Daoy (cell line): ENCODE data around the gene BDKRB1. TPM values are rescaled to one million over a fixed set of nuclear protein-coding genes. Genes with fewer than 3 reads are reported as not detected.

Source experiments
- DNase-seq: peaks from one replicate; pipeline ENCODE4 v3.0.0-alpha.2; 2015; ENCODE audit warnings: low read depth
- total RNA-seq: library from RNA; depleted of rRNA; stranded (reverse); fragments of >200 nt; shearing (Covaris generic); gene quantifications from 2 replicates; pipeline ENCODE4 v1.2.3, GENCODE V29; 2014

The BDKRB1 gene
- total RNA-seq, 1 experiment from 2014 or later: 0.97 TPM

- no peak for DNase-seq
Measured at GRCh38 chr14:96261053-96261452, 5.0 kb downstream of the BDKRB1 start.

GRCh38 chr14:96261772-96262655, 6.0 kb downstream of the BDKRB1 start:
- DNase-seq: no peak

GRCh38 chr14:96263347-96264199, 7.6 kb downstream of the BDKRB1 start:
- no peak for DNase-seq

GRCh38 chr14:96264200-96264553, 8.2 kb downstream of the BDKRB1 start:
- DNase-seq: no peak

GRCh38 chr14:96264853-96265252, 8.8 kb downstream of the BDKRB1 start:
- peak; percentile 55 for DNase-seq

GRCh38 chr14:96265383-96266095, 9.5 kb downstream of the BDKRB1 start:
- no peak for DNase-seq

- DNase-seq: peak; percentile 75
Measured at GRCh38 chr14:96267336-96267735, 11.3 kb downstream of the BDKRB1 start.

GRCh38 chr14:96267916-96268315, 11.9 kb downstream of the BDKRB1 start:
- DNase-seq: peak; percentile 62

GRCh38 chr14:96268431-96269358, 12.7 kb downstream of the BDKRB1 start:
- peak; percentile 97 for DNase-seq

- no peak for DNase-seq
Measured at GRCh38 chr14:96269359-96269710, 13.3 kb downstream of the BDKRB1 start.

- DNase-seq: no peak
Measured at GRCh38 chr14:96270565-96271420, 14.8 kb downstream of the BDKRB1 start.

- DNase-seq: no peak
Measured at GRCh38 chr14:96271421-96271762, 15.4 kb downstream of the BDKRB1 start.

GRCh38 chr14:96272777-96273473, 16.9 kb downstream of the BDKRB1 start:
- no peak for DNase-seq

- DNase-seq: no peak
Measured at GRCh38 chr14:96273629-96274028, 17.6 kb downstream of the BDKRB1 start.

GRCh38 chr14:96274122-96274521, 18.1 kb downstream of the BDKRB1 start:
- DNase-seq: no peak

GRCh38 chr14:96274543-96274942, 18.5 kb downstream of the BDKRB1 start:
- DNase-seq: peak; percentile 41

GRCh38 chr14:96275177-96276112, 19.4 kb downstream of the BDKRB1 start:
- DNase-seq: peak; percentile 75

- no peak for DNase-seq
Measured at GRCh38 chr14:96277890-96278289, 21.9 kb downstream of the BDKRB1 start.
